ENCODE data around the gene DBNDD1. TPM values are rescaled to one million over a fixed set of nuclear protein-coding genes. Genes with fewer than 3 reads are reported as not detected.
A peak's percentile ranks its signal among the peaks of the same experiment; 100 is the strongest.

DBNDD1 gene
- total and polyA plus RNA-seq, 2 experiments from 2014 or later, result 63.3 to 90.8 TPM

GRCh38 chr16:90002759-90003158 is 16.5 kb downstream of the DBNDD1 start:
- Mint-ChIP-seq H3K27ac (no peak overlapping the region), H3K4me1 (no peaks in the 10 kb centered on the region; the same call in 2 of the 3 replicates), H3K9me3 (peaks cover 2% of the 10 kb centered on the region; the same call in 2 of the 3 replicates), H3K27me3 (ENCODE audit: insufficient read depth, low read depth, poor library complexity) (peaks cover 24% of the 10 kb centered on the region), H3K4me3 (no peak overlapping the region), H3K36me3 (ENCODE audit: low read depth) (peaks cover 15% of the 10 kb centered on the region)
- H2AFZ ChIP-seq, result no peak overlapping the region
- no peak for TF ChIP-seq NANOG (IDR thresholded peaks at IDR 0.05; ENCODE audit: borderline replicate concordance)
- no peak for TF ChIP-seq ZNF462 (CRISPR knock-in tag; IDR thresholded peaks at IDR 0.05)
- no peak for TF ChIP-seq CTCF (conservative IDR thresholded peaks at IDR 0.05; ENCODE audit: low read depth in 2 of 2)
- TF ChIP-seq ZNF114 (CRISPR knock-in tag; IDR thresholded peaks at IDR 0.05), result no peak
- no peak for TF ChIP-seq CREB1 (CRISPR knock-in tag; IDR thresholded peaks at IDR 0.05; ENCODE audit: low read depth)
- TF ChIP-seq STAT1 (IDR thresholded peaks at IDR 0.05; ENCODE audit: unreplicated experiment), result no peak
- no peak for TF ChIP-seq ZNF331 (CRISPR knock-in tag; IDR thresholded peaks at IDR 0.05; ENCODE audit: low read depth)
- no peak for TF ChIP-seq POLR2AphosphoS5 (IDR thresholded peaks at IDR 0.05; ENCODE audit: low read depth)
- TF ChIP-seq EZH2phosphoT487 (IDR thresholded peaks at IDR 0.05; ENCODE audit: unreplicated experiment), result no peak
- TF ChIP-seq EZH2 (IDR thresholded peaks at IDR 0.05; ENCODE audit: low read depth, unreplicated experiment), result no peak
- TF ChIP-seq JUNB (IDR thresholded peaks at IDR 0.05; ENCODE audit: unreplicated experiment), result no peak
- TF ChIP-seq ETS1 (IDR thresholded peaks at IDR 0.05), result no peak
- no peak for TF ChIP-seq REST (IDR thresholded peaks at IDR 0.05; ENCODE audit: unreplicated experiment)
- 0 out of 2 replicates have a peak, but pooled peaks cover 6% of the 10 kb centered on the region for H3F3A ChIP-seq (replicated peaks; ENCODE audit: low read depth)
- H3K36me3 ChIP-seq (ENCODE audit: insufficient read depth), result no peaks in the 10 kb centered on the region
- peak; percentile 34 for ATAC-seq
- H3K9me2 ChIP-seq (ENCODE audit: insufficient read depth), result no peaks in the 10 kb centered on the region
- no peak overlapping the region for H3K4me2 ChIP-seq
- DNase-seq (ENCODE audit: low spot score), result no peak
- no peaks in the 10 kb centered on the region for H3K27me3 ChIP-seq (ENCODE audit: insufficient read depth)
- H4K20me1 ChIP-seq (replicated peaks; ENCODE audit: insufficient read depth), result no peaks in the 10 kb centered on the region
- H3K27ac ChIP-seq (ENCODE audit: low read depth), result no peak overlapping the region
- no peak overlapping the region for H3K4me3 ChIP-seq
- no peaks in the 10 kb centered on the region for H3K4me1 ChIP-seq (ENCODE audit: insufficient read depth)
- no peaks in the 10 kb centered on the region for H3K79me2 ChIP-seq (replicated peaks; ENCODE audit: insufficient read depth)
